ENCODE results near the gene NOL6.
A peak's percentile ranks its signal among the peaks of the same experiment; 100 is the strongest.
"Not testable (repeated sequence)": the region's sequence is repeated elsewhere in the genome, so short reads cannot be mapped to it uniquely, and the experiment has no call there.

Gene NOL6

GRCh38 chr9:33431420-33431819, 42.3 kb downstream of the NOL6 start:
- DNase-seq = no peak

DNA sequence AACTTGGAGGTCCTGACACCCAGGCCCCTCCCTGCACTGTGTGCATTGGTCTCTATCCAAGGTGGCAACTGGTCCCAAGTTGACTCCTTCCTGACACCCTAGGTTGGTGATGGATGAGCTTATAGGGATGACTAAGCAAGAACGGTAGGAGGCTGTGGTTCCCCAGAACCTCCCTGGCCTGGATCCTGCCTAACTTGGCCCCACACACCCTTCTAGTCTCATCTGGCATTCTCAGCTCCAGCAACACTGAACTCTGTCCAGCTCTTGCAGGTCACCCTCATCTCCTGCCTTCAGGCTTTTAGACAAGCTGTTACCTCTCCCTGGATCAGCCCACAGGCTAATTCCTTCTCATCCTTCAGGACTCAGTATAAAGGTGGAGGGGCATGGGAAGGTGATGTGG, 42.8 kb downstream of the NOL6 start:
- DNase-seq = no peak

- DNase-seq = no peak
These were observed 44.3 kb downstream of the NOL6 start for GRCh38 chr9:33429256-33429985.

- DNase-seq = peak; percentile 22 to 31
These were observed 46.9 kb downstream of the NOL6 start for GRCh38 chr9:33426843-33427293.

GRCh38 chr9:33425128-33425533, 48.6 kb downstream of the NOL6 start:
- DNase-seq = no peak

GRCh38 chr9:33424492-33424891, 49.2 kb downstream of the NOL6 start:
- not testable (repeated sequence) for DNase-seq

DNA sequence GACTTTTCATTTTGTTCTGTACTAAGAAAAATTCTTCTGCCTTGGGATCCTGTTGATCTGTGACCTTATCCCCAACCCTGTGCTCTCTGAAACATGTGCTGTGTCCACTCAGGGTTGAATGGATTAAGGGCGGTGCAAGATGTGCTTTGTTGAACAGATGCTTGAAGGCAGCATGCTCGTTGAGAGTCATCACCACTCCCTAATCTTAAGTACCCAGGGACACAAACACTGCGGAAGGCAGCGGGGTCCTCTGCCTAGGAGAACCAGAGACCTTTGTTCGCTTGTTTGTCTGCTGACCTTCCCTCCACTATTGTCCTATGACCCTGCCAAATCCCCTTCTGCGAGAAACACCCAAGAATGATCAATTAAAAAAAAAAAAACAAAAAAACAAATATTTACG, 49.7 kb downstream of the NOL6 start:
- DNase-seq = not testable (repeated sequence)

GRCh38 chr9:33419708-33420303, 53.9 kb downstream of the NOL6 start:
- DNase-seq = no peak

GRCh38 chr9:33418090-33418489, 55.6 kb downstream of the NOL6 start:
- DNase-seq = no peak

GRCh38 chr9:33416996-33417395, 56.7 kb downstream of the NOL6 start:
- peak; percentile 19 to 38 for DNase-seq

GRCh38 chr9:33415501-33416038, 58.2 kb downstream of the NOL6 start:
- DNase-seq = peak; percentile 89 to 92

GRCh38 chr9:33414889-33415500, 58.7 kb downstream of the NOL6 start:
- no peak for DNase-seq

- DNase-seq = peak in 1 of 2 donors; percentile 4
These were observed 59.5 kb downstream of the NOL6 start for GRCh38 chr9:33414268-33414667.
